GM12874 (cell line): Measurements from ENCODE around the gene IGSF9.

ENCODE experiments used
- TF ChIP-seq, protein P1 (sequence below): IDR thresholded peaks from 2 replicates; pipeline ENCODE4 v1.5.1; 2011; ENCODE audit warnings: low read depth, mild to moderate bottlenecking, control low read depth, low read length, moderate library complexity; ENCODE audit not compliant: insufficient read depth

The IGSF9 gene

DNA sequence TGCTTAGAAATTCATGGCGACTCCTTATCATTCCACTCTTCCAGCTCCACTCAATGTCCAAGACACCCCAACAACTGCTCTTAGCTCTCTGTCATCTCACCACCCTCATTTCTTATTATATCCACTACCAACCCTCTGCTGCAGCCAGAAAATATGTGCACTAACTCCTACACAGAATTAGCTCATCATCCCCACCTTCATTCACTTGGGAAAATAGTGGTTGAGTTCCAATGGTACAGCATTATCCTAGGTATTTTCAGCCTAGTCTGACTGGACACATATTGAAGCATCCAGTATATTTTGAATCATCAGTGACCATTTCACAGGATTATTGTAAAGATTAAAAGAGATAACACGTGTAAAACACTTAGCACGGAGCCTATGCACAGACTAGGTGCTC, 66.3 kb downstream of the IGSF9 start:
- TF ChIP-seq, protein P1, sequence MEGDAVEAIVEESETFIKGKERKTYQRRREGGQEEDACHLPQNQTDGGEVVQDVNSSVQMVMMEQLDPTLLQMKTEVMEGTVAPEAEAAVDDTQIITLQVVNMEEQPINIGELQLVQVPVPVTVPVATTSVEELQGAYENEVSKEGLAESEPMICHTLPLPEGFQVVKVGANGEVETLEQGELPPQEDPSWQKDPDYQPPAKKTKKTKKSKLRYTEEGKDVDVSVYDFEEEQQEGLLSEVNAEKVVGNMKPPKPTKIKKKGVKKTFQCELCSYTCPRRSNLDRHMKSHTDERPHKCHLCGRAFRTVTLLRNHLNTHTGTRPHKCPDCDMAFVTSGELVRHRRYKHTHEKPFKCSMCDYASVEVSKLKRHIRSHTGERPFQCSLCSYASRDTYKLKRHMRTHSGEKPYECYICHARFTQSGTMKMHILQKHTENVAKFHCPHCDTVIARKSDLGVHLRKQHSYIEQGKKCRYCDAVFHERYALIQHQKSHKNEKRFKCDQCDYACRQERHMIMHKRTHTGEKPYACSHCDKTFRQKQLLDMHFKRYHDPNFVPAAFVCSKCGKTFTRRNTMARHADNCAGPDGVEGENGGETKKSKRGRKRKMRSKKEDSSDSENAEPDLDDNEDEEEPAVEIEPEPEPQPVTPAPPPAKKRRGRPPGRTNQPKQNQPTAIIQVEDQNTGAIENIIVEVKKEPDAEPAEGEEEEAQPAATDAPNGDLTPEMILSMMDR: no peak

DNA sequence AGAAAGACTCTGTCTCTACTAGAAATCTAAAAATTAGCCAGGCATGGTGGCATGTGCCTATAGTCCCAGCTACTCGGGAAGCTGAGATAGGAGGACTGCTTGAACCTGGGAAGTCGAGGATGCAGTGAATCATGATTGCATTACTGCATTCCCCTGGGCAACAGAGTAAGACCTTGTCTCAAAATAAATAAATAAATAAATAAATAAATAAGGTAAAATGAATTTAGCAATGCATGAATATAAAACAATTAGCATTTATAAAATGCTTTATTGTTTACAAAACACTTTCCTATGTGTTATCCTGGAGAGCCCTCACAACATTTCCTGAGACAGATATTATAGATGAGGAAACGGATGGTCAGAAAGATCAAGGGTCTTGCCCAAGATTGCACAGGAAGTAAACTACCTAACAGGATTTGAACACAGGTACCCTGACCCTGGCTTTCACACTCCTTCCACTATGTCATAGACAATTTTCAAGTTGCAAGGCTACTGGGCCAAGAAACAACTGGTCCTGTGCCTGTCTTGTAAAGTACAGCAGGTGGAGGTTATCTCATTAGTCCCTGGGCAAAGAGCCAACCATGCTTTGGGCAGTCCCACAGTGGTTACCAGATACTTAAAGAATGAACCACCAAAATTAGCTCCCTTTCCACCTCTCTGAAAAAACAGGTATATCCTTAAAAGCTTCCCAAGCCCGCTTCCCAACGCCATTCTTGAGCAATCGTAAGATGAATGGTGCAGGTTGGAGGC, 67.5 kb downstream of the IGSF9 start:
- TF ChIP-seq, protein P1: no peak
